ENCODE measurements around the gene EIF2B5.

GRCh38 chr3:184166671-184167070, 31.5 kb downstream of the EIF2B5 start:
- TF ChIP-seq FOXM1 (IDR thresholded peaks at IDR 0.05; ENCODE audit: borderline replicate concordance, low read depth) (no peak), CEBPB (IDR thresholded peaks at IDR 0.05) (no peak), TEAD4 (IDR thresholded peaks at IDR 0.05) (no peak), CREB1 (IDR thresholded peaks at IDR 0.05; ENCODE audit: low read depth) (no peak), TAF1 (IDR thresholded peaks at IDR 0.05; ENCODE audit: low read depth) (no peak)

Measured in Ishikawa (cell line).